ENCODE measurements around the gene SNX1. TPM values are rescaled to one million over a fixed set of nuclear protein-coding genes. Genes with fewer than 3 reads are reported as not detected.

SNX1 gene
- total and polyA plus RNA-seq, 2 donors (not counting 1 experiment from before 2014, with no cell fraction given) = 42.9 to 95.7 TPM

- Histone ChIP-seq H3K4me2 (ENCODE audit: extremely low read depth, insufficient read depth, low read length) (peak overlapping the region; percentile 80), H4K20me1 (ENCODE audit: control insufficient read depth, extremely low read depth, insufficient read depth, low read length) (no peaks in the 10 kb centered on the region), H3K79me2 (ENCODE audit: control insufficient read depth, insufficient read depth, low read length) (peaks cover 36% of the 10 kb centered on the region), H3K9me3 (ENCODE audit: control insufficient read depth, insufficient read depth, low read depth, low read length) (no peaks in the 10 kb centered on the region), H3K4me1 (ENCODE audit: control insufficient read depth, extremely low read depth, insufficient read depth, low read length) (peaks cover 3% of the 10 kb centered on the region), H3K9ac (ENCODE audit: insufficient read depth, low read length) (peak overlapping the region; percentile 96), H3K27me3 (ENCODE audit: control insufficient read depth, insufficient read depth, low read length) (no peaks in the 10 kb centered on the region), H3K4me3 (replicated peaks in 1 of 4; ENCODE audit: control extremely low read depth in 1 of 4, insufficient read depth in 1 of 4, low read depth in 3 of 4, low read length in 4 of 4) (peak overlapping the region; percentile 74 to 93 (median 77)), H3K27ac (ENCODE audit: insufficient read depth, low read length) (peak overlapping the region; percentile 89), H2AFZ (ENCODE audit: low read length) (no peak overlapping the region), H3K36me3 (ENCODE audit: control insufficient read depth, insufficient read depth, low read length) (peaks cover 27% of the 10 kb centered on the region)
- TF ChIP-seq EZH2 (IDR thresholded peaks at IDR 0.05; ENCODE audit: low read length, missing control alignments) (no peak), CTCF (conservative IDR thresholded peaks at IDR 0.05 in 1 of 2, IDR thresholded peaks at IDR 0.05 in 1 of 2; ENCODE audit: low read depth in 1 of 2, low read length in 2 of 2) (no peak)
- DNase-seq (ENCODE audit: low read depth in 2 of 2) = no peak
Observed at GRCh38 chr15:64161688-64162477, 66.1 kb downstream of the SNX1 start.

- Histone ChIP-seq H4K20me1 (ENCODE audit: control insufficient read depth, extremely low read depth, insufficient read depth, low read length) (no peaks in the 10 kb centered on the region), H3K4me2 (ENCODE audit: extremely low read depth, insufficient read depth, low read length) (peak overlapping the region; percentile 80), H3K9ac (ENCODE audit: insufficient read depth, low read length) (peak overlapping the region; percentile 96), H3K4me1 (ENCODE audit: control insufficient read depth, extremely low read depth, insufficient read depth, low read length) (peaks cover 3% of the 10 kb centered on the region), H3K9me3 (ENCODE audit: control insufficient read depth, insufficient read depth, low read depth, low read length) (no peaks in the 10 kb centered on the region), H3K36me3 (ENCODE audit: control insufficient read depth, insufficient read depth, low read length) (peaks cover 23% of the 10 kb centered on the region), H3K27me3 (ENCODE audit: control insufficient read depth, insufficient read depth, low read length) (no peaks in the 10 kb centered on the region), H3K79me2 (ENCODE audit: control insufficient read depth, insufficient read depth, low read length) (peaks cover 36% of the 10 kb centered on the region), H3K27ac (ENCODE audit: insufficient read depth, low read length) (peak overlapping the region; percentile 89), H3K4me3 (replicated peaks in 1 of 4; ENCODE audit: control extremely low read depth in 1 of 4, insufficient read depth in 1 of 4, low read depth in 3 of 4, low read length in 4 of 4) (peak overlapping the region; percentile 74 to 93 (median 77)), H2AFZ (ENCODE audit: low read length) (no peak overlapping the region)
- TF ChIP-seq EZH2 (IDR thresholded peaks at IDR 0.05; ENCODE audit: low read length, missing control alignments) (no peak), CTCF (conservative IDR thresholded peaks at IDR 0.05 in 1 of 2, IDR thresholded peaks at IDR 0.05 in 1 of 2; ENCODE audit: low read depth in 1 of 2, low read length in 2 of 2) (no peak)
- no peak for DNase-seq (ENCODE audit: low read depth in 2 of 2)
Observed at GRCh38 chr15:64162478-64162868, 66.7 kb downstream of the SNX1 start.

- Histone ChIP-seq H3K4me2 (ENCODE audit: extremely low read depth, insufficient read depth, low read length) (peak within 1 kb of the TSS; percentile 81), H3K9ac (ENCODE audit: insufficient read depth, low read length) (peak within 1 kb of the TSS; percentile 96), H3K9me3 (ENCODE audit: control insufficient read depth, insufficient read depth, low read depth, low read length) (no peaks in the 10 kb centered on the region), H2AFZ (ENCODE audit: low read length) (peak within 1 kb of the TSS; percentile 97), H3K36me3 (ENCODE audit: control insufficient read depth, insufficient read depth, low read length) (peaks cover 20% of the 10 kb centered on the region), H4K20me1 (ENCODE audit: control insufficient read depth, extremely low read depth, insufficient read depth, low read length) (no peaks in the 10 kb centered on the region), H3K4me3 (replicated peaks in 1 of 4; ENCODE audit: control extremely low read depth in 1 of 4, insufficient read depth in 1 of 4, low read depth in 3 of 4, low read length in 4 of 4) (peak within 1 kb of the TSS; percentile 74 to 93 (median 77)), H3K4me1 (ENCODE audit: control insufficient read depth, extremely low read depth, insufficient read depth, low read length) (peaks cover 3% of the 10 kb centered on the region), H3K27me3 (ENCODE audit: control insufficient read depth, insufficient read depth, low read length) (no peaks in the 10 kb centered on the region), H3K27ac (ENCODE audit: insufficient read depth, low read length) (peak within 1 kb of the TSS; percentile 89), H3K79me2 (ENCODE audit: control insufficient read depth, insufficient read depth, low read length) (peaks cover 36% of the 10 kb centered on the region)
- peak; percentile 97 to 98 for DNase-seq (ENCODE audit: low read depth in 2 of 2)
- TF ChIP-seq CTCF (conservative IDR thresholded peaks at IDR 0.05 in 1 of 2, IDR thresholded peaks at IDR 0.05 in 1 of 2; ENCODE audit: low read depth in 1 of 2, low read length in 2 of 2) (peak; percentile 34 to 46), EZH2 (IDR thresholded peaks at IDR 0.05; ENCODE audit: low read length, missing control alignments) (no peak)
Observed at GRCh38 chr15:64162869-64163658, 67.3 kb downstream of the SNX1 start, which contains the start of gene PPIB. Gene PPIB, minus strand, starts transcription at chr15:64163022. Its CDS starts 36 bp downstream, at chr15:64162986.
